Effector CD8-positive, alpha-beta T cell (primary cell): ENCODE measurements around the gene NOTCH4.
"Not testable (repeated sequence)": the region's sequence is repeated elsewhere in the genome, so short reads cannot be mapped to it uniquely, and the experiment has no call there.

ENCODE experiments used
- DNase-seq: peaks from one replicate; lab custom pipeline; 2025; lab: John Stamatoyannopoulos, UW
- total RNA-seq, 4 experiments: gene quantifications; one replicate each; lab custom pipeline; 2026; lab: John Stamatoyannopoulos, UW

NOTCH4 gene
- 0.36 to 1.6 (median 0.88) reads per million in 4 experiments for total RNA-seq

- DNase-seq: no peak
Measured at GRCh38 chr6:32223258-32224235, at the start of gene NOTCH4. Gene NOTCH4 (minus strand): TSS chr6:32224067. CDS start chr6:32223928, 139 bp downstream.

DNA sequence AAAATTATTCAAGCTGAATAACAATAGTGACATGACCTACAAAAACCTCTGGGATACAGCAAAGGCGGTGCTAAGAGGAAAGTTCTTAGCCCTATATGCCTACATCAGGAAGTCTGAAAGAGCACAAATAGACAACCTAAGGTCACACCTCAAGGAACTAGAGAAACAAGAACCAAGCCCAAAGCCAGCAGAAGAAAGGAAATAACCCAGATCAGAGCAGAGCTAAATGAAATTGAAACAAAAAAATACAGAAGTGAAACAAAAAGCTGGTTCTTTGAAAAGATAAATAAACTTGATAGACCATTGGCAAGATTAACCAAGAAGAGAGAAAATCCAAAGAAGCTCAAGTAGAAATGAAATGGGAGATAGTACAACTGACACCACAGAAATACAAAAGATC lies 47.6 kb upstream of the NOTCH4 start:
- DNase-seq: no peak

- DNase-seq: not testable (repeated sequence)
Measured at GRCh38 chr6:32268459-32268858, 44.6 kb upstream of the NOTCH4 start.

GRCh38 chr6:32267035-32267434 lies 43.2 kb upstream of the NOTCH4 start:
- DNase-seq: no peak

GRCh38 chr6:32257262-32257661 lies 33.4 kb upstream of the NOTCH4 start:
- DNase-seq: not testable (repeated sequence)

DNA sequence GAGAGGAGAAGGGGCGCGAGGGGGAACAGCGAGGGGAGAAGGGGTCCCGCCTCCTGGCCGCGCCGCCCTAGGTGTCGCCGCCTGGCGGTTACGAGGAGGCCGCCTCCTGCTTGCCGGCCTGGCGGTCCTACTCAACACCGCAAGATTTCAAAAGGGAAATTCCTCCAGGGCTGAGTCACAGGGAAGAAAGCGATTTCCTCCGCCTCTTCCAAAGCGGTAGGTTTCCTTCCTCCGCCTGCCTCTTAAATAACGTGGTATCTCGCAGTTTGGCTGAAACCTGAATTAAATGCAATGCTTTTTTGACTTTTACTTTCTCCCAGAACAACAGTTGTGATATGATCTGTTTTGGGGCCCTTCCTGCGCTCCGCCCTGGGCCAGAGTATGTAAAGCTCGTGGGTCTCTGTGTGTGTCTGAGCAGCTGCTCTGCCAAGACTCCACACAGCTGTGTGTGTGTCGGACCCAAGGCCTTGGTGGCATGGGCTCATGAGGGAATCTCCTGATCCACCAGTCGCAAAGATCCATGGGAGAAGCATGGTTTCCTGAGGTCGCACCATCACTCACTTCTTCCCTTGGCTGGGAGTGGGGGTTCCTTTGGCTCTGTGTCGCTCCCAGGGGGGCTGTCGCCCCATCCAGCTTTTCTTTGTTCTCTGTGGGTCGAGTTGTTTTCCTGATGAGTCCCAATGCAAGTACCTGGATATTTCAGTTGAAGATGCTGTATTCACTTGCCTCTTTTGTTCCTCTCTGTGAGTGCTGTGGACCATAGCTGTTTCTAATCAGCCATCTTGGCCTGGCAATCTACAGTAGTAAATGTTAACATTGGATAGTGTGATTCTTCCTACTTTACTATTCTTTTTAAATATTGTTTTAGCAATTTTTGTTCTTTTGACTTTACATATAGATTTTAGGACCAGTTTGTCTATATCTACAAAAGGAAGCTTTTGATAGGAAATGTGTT lies 31.6 kb upstream of the NOTCH4 start:
- DNase-seq: peak; percentile 40

- no peak for DNase-seq
Measured at GRCh38 chr6:32254761-32255198, 30.9 kb upstream of the NOTCH4 start.

GRCh38 chr6:32252331-32253009 lies 28.6 kb upstream of the NOTCH4 start:
- DNase-seq: no peak

GRCh38 chr6:32249262-32249661 lies 25.4 kb upstream of the NOTCH4 start:
- no peak for DNase-seq

DNA sequence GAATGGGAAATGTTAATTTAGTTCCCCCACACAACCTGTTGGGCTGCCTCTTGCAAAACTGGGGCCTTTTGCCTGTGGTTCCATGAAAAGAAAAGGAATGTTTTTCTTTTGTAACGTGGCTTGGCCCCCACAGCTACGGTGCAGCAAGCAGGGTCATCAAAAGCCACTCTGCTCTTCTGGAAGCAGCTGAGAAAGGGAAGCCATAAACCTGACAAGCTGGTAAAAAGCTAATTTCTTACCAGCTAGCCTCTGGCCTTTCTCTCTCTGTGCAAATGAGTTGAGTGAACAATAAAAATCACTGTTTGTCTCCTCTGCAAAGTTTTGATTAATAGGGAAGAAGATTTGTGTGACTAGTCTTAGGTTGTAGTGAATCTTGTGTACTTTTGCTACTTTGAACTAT lies 23.5 kb upstream of the NOTCH4 start:
- DNase-seq: no peak

DNA sequence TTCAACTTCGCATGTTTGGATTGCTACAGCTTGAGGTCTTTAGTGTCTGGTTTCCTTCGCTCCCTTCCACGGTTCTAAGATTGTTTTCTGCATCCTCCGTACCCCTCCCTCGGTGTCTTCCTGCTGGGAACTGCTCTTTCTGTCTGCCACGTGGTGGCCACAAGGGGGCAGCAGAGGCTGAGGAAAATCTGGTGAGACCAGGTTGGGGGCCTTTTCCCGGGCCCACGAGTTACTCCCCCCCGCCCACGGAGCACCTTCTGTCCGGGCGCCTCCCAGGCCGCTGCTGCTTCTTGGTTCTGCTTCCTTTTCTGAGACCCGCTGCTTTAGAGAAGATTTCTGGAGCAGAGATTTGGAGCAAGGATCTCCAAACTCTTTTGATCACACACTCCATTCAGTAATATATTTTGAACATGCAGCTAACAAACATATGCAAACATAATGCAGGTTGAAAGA lies 21.1 kb upstream of the NOTCH4 start:
- DNase-seq: peak; percentile 74

GRCh38 chr6:32244270-32244669 lies 20.4 kb upstream of the NOTCH4 start:
- no peak for DNase-seq

- DNase-seq: not testable (repeated sequence)
Measured at GRCh38 chr6:32242318-32242813, 18.5 kb upstream of the NOTCH4 start.

DNA sequence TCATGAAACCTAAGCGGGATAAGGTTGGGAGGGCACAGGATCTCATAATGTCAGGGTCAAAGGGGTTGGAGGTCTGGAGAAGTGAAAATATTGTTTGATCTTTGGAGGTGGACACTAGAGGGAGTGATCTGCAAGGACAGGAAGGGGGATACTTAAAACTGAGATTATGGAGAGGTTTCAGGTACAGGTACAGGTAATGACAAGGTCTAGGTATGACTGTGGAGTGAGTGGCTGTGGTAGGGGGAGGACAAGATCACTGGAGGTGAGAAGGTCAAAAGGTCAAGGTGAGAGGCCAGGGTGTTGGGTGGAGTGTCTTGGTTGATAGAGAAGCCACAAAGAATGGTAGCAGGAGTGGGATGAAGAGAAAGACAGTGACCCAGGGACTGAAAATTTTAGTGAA lies 16.8 kb upstream of the NOTCH4 start:
- no peak for DNase-seq

- DNase-seq: no peak
Measured at GRCh38 chr6:32239462-32239861, 15.6 kb upstream of the NOTCH4 start.

- DNase-seq: no peak
Measured at GRCh38 chr6:32234934-32235333, 11.1 kb upstream of the NOTCH4 start.

DNA sequence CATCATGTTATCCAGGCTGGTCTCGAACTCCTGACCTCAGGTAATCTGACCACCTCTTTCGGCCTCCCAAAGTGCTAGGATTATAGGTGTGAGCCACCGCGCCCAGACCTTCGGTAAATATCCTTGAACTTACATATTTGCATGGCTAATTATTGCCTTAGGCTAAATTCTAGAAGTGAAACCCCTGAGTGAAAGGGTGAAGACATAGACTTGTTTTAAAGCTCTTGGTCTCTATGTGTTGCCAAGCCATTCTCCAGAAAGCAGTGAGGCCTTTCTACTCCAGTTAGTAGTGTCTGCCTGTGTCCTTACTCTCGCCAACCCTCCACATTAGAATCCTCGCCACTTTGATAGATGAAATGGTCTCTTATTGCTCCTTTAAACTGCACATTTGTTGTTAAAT lies 2.6 kb upstream of the NOTCH4 start:
- DNase-seq: no peak

DNA sequence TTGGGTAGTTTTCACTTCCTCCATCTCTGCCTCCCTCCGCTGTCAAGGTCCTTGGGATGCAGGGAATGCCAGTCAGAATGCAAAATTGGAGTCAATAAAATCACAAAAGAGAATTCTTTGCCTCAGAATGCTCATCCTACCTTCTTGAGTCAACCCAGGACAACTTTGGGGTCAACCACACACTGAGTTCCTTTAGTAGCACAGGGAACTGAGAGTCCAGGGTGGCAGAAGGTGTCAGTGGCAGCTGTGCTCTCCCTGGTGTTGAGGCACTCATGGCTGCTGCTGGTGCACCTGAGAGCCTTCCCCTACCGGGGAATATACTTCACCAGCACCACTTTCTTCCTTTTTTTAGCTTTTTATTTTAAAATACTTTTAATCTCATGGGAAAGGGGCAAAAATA lies 829 bp upstream of the NOTCH4 start:
- no peak for DNase-seq

GRCh38 chr6:32222333-32223230 lies 1.3 kb downstream of the NOTCH4 start:
- no peak for DNase-seq

- DNase-seq: no peak
Measured at GRCh38 chr6:32220021-32220420, 3.8 kb downstream of the NOTCH4 start.
